ENCODE data around the gene ACBD6. TPM values are rescaled to one million over a fixed set of nuclear protein-coding genes. Genes with fewer than 3 reads are reported as not detected.

Gene ACBD6
- total RNA-seq, 3 donors from 2014 or later (not counting 1 experiment from before 2014, with no cell fraction given) = 29.8 to 47.3 (median 41.9) TPM

- H3K27me3 ChIP-seq (ENCODE audit: control insufficient read depth, insufficient read depth, low read length) = peaks cover 2% of the 10 kb centered on the region
- no peak for TF ChIP-seq CTCF (IDR thresholded peaks at IDR 0.05)
- H3K27me3 Mint-ChIP-seq (ENCODE audit: low read depth in 2 of 2) = peaks cover 11 to 34% of the 10 kb centered on the region in 2 donors
These were observed 244.9 kb downstream of the ACBD6 start for GRCh38 chr1:180257486-180257885.

GRCh38 chr1:180257028-180257386, 245.4 kb downstream of the ACBD6 start:
- H3K4me1 ChIP-seq (ENCODE audit: control insufficient read depth, insufficient read depth, low read length) = no peaks in the 10 kb centered on the region
- no peaks in the 10 kb centered on the region for H3K9me3 Mint-ChIP-seq
- no peak overlapping the region for H3K27ac ChIP-seq (ENCODE audit: low read length)
- peaks cover 11 to 35% of the 10 kb centered on the region in 2 donors for H3K27me3 Mint-ChIP-seq (ENCODE audit: low read depth in 2 of 2)
- no peak overlapping the region for H3K4me3 ChIP-seq (ENCODE audit: low read length)
- no peak overlapping the region for H3K27ac Mint-ChIP-seq
- DNase-seq = no peak
- H3K36me3 ChIP-seq (ENCODE audit: control insufficient read depth, insufficient read depth, low read length) = no peaks in the 10 kb centered on the region
- no peak for TF ChIP-seq CTCF (IDR thresholded peaks at IDR 0.05)
- no peaks in the 10 kb centered on the region for H3K9me3 ChIP-seq (ENCODE audit: control insufficient read depth, insufficient read depth, low read length)
- no peak for ATAC-seq
- H3K4me1 Mint-ChIP-seq = peaks cover 0 to 6% of the 10 kb centered on the region in 2 donors
- no peak overlapping the region for H3K4me3 Mint-ChIP-seq
- WGBS (ENCODE audit: insufficient coverage) = 83% methylated on average over 4 of the region's 5 CpGs
- H3K36me3 Mint-ChIP-seq = no peaks in the 10 kb centered on the region
- intact Hi-C loops (cut with micrococcal nuclease) = no loop called here
- H3K27me3 ChIP-seq (ENCODE audit: control insufficient read depth, insufficient read depth, low read length) = peaks cover 2% of the 10 kb centered on the region

More at GRCh38 chr1:180257486-180257885, 244.9 kb downstream of the ACBD6 start:
- Mint-ChIP-seq H3K4me3 (no peak overlapping the region), H3K36me3 (no peaks in the 10 kb centered on the region), H3K4me1 (peaks cover 0 to 4% of the 10 kb centered on the region in 2 donors), H3K27ac (no peak overlapping the region), H3K9me3 (no peaks in the 10 kb centered on the region)
- Histone ChIP-seq H3K27ac (ENCODE audit: low read length) (no peak overlapping the region), H3K4me1 (ENCODE audit: control insufficient read depth, insufficient read depth, low read length) (no peaks in the 10 kb centered on the region), H3K9me3 (ENCODE audit: control insufficient read depth, insufficient read depth, low read length) (no peaks in the 10 kb centered on the region), H3K4me3 (ENCODE audit: low read length) (no peak overlapping the region), H3K36me3 (ENCODE audit: control insufficient read depth, insufficient read depth, low read length) (no peaks in the 10 kb centered on the region)
- ATAC-seq = no peak
- DNase-seq = no peak
- intact Hi-C loops (cut with micrococcal nuclease) = no loop called here
- WGBS (ENCODE audit: insufficient coverage) = 72% methylated on average over 8 of the region's 8 CpGs

- Mint-ChIP-seq H3K27ac (no peak overlapping the region), H3K36me3 (no peaks in the 10 kb centered on the region), H3K27me3 (ENCODE audit: low read depth in 2 of 2) (peaks cover 11 to 35% of the 10 kb centered on the region in 2 donors), H3K4me3 (no peak overlapping the region), H3K9me3 (no peaks in the 10 kb centered on the region), H3K4me1 (peaks cover 0 to 6% of the 10 kb centered on the region in 2 donors)
- no peaks in the 10 kb centered on the region for H3K9me3 ChIP-seq (ENCODE audit: control insufficient read depth, insufficient read depth, low read length)
- H3K27me3 ChIP-seq (ENCODE audit: control insufficient read depth, insufficient read depth, low read length) = peaks cover 2% of the 10 kb centered on the region
- no peak overlapping the region for H3K27ac ChIP-seq (ENCODE audit: low read length)
- H3K4me3 ChIP-seq (ENCODE audit: low read length) = no peak overlapping the region
- ATAC-seq (no peak), DNase-seq (no peak)
- no peaks in the 10 kb centered on the region for H3K36me3 ChIP-seq (ENCODE audit: control insufficient read depth, insufficient read depth, low read length)
- TF ChIP-seq CTCF (IDR thresholded peaks at IDR 0.05) = no peak
- intact Hi-C loops (cut with micrococcal nuclease) = no loop called here
- H3K4me1 ChIP-seq (ENCODE audit: control insufficient read depth, insufficient read depth, low read length) = no peaks in the 10 kb centered on the region
- 92% methylated on average over 15 of the region's 15 CpGs for WGBS (ENCODE audit: insufficient coverage)
These were observed 245.9 kb downstream of the ACBD6 start for GRCh38 chr1:180256341-180257027.
